GM21723 (cell line): Measurements from ENCODE around the gene GTPBP3.

Experiments
- ATAC-seq: cut with Tn5 transposase; IDR thresholded peaks from one replicate; pipeline ENCODE4 v1.9.1; 2021; ENCODE audit warnings: mild to moderate bottlenecking, moderate library complexity; ENCODE audit not compliant: unreplicated experiment

The GTPBP3 gene

DNA sequence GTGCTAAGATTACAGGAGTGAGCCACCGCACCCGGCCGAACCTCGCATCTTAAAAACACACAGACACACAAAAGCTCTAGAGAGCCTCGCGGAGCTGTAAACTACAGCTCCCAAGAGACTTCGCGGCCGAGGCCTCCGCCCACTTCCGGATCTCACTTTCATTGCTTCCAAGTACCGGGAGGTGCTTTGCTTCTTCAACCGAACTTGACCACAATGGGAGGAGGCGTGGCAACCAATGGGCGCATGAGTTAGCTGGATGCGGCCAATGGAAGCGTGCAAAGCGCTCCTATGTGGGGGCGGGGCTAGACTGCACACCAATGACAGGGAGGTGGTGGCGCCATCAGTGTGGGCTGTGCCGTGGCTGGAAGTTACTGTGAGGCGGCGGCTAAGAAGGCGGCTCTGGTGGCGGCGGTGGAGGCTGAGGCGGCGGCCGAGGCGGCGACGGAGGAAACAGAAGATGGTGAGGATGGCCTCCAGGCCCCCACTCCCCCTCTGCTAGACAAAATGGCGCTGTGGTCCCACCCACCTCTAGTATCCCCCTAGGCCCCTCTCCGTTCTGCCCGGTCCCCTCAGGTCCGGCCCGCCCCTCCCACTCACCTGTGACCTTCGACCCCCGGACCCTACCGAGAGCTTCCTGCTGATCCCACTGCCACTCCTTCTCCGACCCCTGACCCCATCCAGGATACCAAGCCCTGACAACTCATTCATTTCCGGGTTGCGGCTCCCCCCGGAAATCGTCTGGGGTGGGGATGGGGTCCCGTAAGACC lies 28.0 kb upstream of the GTPBP3 start, which contains the start of gene DDA1:
Gene DDA1 (plus strand): TSS at position 366 of the 767 bp plus-strand sequence. CDS start 92 bp downstream, at position 458.
- ATAC-seq = peak; percentile 52

- ATAC-seq = no peak
These were observed 27.3 kb upstream of the GTPBP3 start for GRCh38 chr19:17309965-17310461.

GRCh38 chr19:17311455-17312188 lies 25.7 kb upstream of the GTPBP3 start:
- ATAC-seq = no peak

GRCh38 chr19:17312189-17313113 lies 24.9 kb upstream of the GTPBP3 start:
- ATAC-seq = no peak

DNA sequence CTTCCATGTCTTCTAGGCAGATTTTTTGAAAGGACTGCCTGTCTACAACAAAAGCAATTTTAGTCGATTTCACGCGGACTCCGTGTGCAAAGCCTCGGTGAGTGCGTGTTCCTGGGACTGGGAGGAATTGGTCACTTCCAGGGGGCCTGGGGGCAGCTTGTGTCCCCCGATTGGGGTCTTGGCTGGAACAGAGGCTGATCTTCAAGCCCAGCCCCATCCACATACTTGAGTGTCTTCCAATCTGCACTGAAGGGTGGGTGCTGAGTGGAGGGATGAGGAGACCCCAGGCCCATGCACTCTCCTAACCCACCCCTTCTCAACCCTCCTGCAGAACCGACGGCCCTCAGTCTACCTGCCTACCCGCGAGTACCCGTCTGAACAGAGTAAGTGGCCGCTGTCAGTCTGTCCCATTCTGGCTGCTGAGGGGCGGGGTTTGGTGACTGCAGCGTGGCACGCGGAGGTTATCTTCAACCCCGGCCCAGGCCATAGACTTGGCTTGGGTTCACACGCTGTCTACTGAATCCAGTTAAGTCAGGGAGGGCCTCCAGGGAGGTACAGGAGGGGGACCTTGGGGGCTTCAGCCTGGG lies 23.3 kb upstream of the GTPBP3 start:
- ATAC-seq = no peak

DNA sequence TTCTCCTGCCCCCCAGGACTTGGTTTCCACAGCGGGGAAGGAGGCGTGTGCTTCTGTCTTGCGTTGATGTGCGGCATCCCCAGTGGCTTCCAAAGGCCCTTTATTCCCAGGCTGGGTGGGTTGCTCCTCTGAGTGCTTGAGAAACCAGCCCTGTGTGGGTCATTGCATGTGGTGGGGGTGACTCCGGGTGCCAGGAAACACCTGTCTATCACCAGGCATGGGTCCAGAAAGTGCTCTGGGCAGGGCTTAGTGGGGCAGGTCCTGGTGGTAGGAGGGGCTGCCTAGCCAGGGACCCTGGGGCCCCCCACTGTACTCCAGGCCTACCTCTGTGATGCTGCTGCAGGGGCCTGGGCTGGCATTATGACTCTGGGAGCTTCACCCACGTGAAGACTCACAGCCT lies 18.4 kb upstream of the GTPBP3 start:
- no peak for ATAC-seq

- ATAC-seq = no peak
These were observed 17.7 kb upstream of the GTPBP3 start for GRCh38 chr19:17319473-17320238.

- ATAC-seq = no peak
These were observed 16.9 kb upstream of the GTPBP3 start for GRCh38 chr19:17320435-17320834.

- no peak for ATAC-seq
These were observed 15.5 kb upstream of the GTPBP3 start for GRCh38 chr19:17321655-17322489.

GRCh38 chr19:17322854-17323253 lies 14.5 kb upstream of the GTPBP3 start:
- ATAC-seq = no peak

DNA sequence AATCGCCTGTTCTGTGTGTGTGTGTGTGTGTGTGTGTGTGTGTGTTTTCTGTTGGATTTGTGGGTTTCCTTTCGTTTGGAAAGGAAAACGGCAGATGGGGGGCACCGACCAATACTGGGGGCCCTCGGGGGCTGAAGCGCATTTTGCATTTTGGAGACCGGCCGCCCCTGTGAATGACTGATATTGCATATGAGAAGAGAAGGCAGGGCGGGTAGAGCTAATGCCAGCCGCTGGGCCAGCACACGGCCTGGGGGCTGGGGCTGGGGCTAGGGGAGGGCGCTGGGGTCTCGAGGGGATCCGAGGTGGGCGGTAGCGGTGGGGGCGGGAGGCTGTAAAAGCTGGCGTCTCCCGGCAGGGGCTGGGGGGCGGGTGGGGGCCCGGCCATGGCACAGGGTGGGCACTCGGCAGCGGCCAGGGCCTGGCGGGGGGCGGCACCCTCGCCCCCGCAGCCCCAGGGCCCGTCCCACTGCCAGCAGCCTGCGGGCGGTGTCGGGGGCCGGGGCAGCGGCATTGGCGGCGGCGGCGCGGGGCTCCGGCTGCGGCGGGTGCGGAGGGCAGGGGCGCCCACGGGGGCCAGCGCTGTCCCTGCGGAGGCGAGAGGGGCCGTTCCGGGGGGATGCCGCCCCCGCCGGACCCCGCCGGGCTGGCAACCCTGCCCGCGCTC lies 13.9 kb upstream of the GTPBP3 start:
- no peak for ATAC-seq

DNA sequence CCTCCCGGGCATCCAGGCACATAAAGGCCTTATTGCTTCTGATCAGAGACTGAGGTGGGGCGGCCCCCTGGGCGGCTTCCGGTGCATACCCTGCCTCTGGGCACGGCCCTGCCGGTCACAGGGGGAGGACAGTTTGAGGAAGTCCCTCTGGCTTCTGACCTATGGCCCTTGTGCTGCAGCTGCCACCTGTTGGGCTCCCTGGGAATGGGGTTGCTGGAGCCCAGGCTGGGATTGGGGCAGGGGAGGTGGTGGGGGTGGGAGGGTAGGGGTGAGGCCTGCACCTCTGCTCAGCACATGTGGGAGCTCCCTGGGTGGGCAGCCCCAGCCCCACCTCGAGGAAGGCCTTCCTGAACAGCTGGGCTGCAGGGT lies 13.4 kb upstream of the GTPBP3 start:
- no peak for ATAC-seq

DNA sequence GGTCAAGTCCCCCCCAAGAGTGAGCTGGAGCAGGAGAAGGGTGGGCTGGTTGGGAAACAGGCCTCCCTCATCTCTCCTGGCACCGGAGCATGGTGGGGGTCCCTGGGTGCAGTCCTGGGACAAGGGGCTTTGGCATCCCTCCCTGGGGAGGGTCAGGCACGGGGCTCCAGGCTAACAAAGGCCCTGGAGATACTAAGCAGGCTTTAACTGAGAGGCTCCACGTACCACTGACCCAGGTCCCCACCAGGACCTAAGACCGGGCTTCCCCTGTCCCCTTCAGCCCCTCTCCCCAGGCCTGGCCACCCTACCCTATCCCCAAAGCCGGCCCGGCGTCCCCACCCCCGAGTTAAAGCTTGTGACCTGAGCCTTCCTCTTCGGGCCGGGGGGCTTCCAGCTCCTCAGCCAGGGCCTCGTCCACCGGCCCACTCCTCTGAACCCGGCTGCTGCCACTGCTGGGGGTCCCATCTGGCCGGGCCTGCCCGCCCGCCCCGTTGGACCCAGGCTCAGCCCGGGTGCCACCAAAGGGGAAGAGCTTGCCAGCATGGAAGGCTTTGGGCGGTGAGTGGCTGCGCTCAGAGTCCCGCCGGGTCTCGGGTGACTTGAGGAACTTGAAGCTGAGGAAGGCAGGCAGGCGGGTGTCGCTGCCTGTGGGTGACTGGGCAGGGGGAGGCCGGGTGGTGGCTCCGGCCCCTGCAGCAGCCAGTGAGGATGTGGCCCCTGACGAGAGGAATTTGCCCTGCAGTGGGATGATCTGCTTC lies 12.8 kb upstream of the GTPBP3 start:
- ATAC-seq = no peak

GRCh38 chr19:17325133-17325532 lies 12.2 kb upstream of the GTPBP3 start:
- no peak for ATAC-seq

- no peak for ATAC-seq
These were observed 11.3 kb upstream of the GTPBP3 start for GRCh38 chr19:17325881-17326594.

DNA sequence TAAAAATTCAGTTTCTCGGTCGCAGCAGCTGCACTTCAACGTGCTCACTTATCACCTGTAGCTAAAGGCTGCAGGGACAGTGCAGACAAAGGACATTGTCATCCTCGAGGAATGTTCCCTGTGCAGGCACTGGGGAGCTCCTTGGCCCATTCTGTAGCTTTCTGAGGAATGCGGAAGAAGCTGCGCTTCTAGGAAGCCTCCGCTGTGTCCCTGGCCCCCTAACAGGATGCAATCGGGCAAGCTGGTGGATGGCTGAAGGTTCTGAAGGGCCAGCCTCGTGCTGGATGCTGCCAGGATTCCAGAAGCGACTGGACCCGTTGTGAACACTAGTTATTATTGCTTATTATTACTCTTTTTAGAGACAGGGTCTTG lies 10.8 kb upstream of the GTPBP3 start:
- ATAC-seq = no peak

DNA sequence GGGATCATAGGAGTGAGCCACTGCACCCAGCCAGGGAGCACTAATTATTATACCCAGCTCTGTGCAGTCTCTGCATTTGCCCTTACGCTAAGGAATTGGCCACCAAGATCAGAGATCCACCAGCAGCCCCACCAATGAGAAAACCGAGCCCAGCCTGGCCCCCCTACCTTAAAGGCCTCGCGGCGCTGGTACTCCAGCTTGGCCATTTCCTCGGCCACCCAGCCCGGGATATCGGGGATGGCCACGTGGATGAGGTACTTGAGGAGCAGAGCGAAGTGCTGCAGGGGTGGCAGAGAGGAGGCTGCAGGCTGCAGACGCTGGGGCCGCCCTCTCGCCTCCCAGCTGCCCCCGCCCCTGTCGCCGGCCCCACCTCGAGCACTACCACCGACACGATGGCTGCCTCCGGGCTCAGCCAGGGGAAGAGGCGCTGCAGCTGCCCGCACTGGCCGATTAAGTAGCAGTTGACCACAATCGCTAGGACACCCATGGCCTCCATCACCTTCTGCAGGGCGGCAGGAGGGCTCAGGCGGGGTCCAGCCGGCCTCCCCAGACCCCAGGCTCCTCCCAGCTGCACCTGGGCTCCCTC lies 10.2 kb upstream of the GTPBP3 start:
- ATAC-seq = no peak
